Prostate gland (tissue), 2 donors: ENCODE data around the gene PACC1.

Experiments used
- CTCF ChIP-seq, 4 experiments: fragments of 200-600 bp in 2 of 4; fragments of 450-650 bp in 2 of 4; sonication (generic) in 2 of 4; IDR thresholded peaks; 1 replicate in 3 of 4; 2 replicates in 1 of 4; pipeline ENCODE4 v1.5.1; 2016 to 2019; ENCODE audit warnings: antibody characterized with exemption in 4 of 4, mild to moderate bottlenecking in 2 of 4, moderate library complexity in 2 of 4
- POLR2A ChIP-seq: fragments of 450-650 bp; IDR thresholded peaks from one replicate; pipeline ENCODE4 v1.6.1; 2016; ENCODE audit warnings: antibody characterized with exemption, mild to moderate bottlenecking

GRCh38 chr1:212430416-212430815, 15.7 kb upstream of the PACC1 start:
- no peak for TF ChIP-seq CTCF (IDR thresholded peaks at IDR 0.05)
- no peak for TF ChIP-seq POLR2A
